Measurements from ENCODE around the gene SNX27.

SNX27 gene

DNA sequence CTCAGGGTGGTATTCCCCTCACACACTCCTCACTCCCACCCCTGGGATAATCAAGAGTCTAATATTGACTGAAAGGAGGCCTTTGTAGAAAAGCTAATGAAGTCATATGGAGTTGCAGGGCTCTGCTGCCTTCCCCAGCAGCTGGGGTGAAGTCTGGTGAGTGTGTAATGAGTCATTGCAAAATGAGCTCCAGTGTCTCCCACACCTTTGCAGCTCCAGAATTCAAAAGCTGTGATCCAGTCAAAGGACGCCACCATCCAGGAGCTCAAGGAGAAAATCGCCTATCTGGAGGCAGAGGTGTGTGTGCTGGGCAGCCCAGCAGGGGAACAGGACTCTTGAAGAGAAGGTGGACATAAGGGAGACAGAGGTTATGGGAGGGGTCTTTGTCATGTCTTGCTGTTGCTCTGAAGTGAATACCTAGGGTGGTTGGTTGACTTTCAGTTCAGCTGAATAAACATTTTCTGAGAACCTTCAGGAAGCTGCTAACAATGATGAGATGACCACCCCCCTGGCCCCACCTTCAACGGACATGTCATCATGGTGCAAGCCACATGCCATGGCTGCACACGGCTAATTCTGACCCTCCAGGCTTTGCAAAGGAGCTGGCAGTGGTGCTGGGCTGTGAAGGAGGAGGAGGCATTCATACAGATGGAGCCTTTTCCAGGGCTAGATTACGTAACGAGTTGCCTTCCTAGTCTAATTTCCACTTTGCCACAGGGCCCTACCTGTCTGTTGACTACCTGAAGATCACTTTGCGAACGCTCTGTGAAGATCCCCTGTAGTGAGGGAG, 32.2 kb upstream of the SNX27 start:
- Histone ChIP-seq H3K4me1 (ENCODE audit: control insufficient read depth, insufficient read depth, low read length) (no peaks in the 10 kb centered on the region), H3K27ac (ENCODE audit: low read length) (no peak overlapping the region), H3K27me3 (ENCODE audit: control insufficient read depth, insufficient read depth, low read length) (no peaks in the 10 kb centered on the region), H3K36me3 (ENCODE audit: control insufficient read depth, insufficient read depth, low read length) (peaks cover 4% of the 10 kb centered on the region), H3K4me3 (ENCODE audit: low read length) (no peak overlapping the region), H3K9me3 (ENCODE audit: control insufficient read depth, insufficient read depth, low read length) (no peaks in the 10 kb centered on the region)
- no peak for DNase-seq (ENCODE audit: low read depth, low spot score)
- WGBS (ENCODE audit: insufficient coverage, insufficient read length), result no CpG with 5 or more reads among the region's 8 CpGs

- no peak for DNase-seq (ENCODE audit: low read depth, low spot score)
- H3K4me1 ChIP-seq (ENCODE audit: control insufficient read depth, insufficient read depth, low read length), result no peaks in the 10 kb centered on the region
- no peaks in the 10 kb centered on the region for H3K27me3 ChIP-seq (ENCODE audit: control insufficient read depth, insufficient read depth, low read length)
- no peaks in the 10 kb centered on the region for H3K36me3 ChIP-seq (ENCODE audit: control insufficient read depth, insufficient read depth, low read length)
- no peak overlapping the region for H3K27ac ChIP-seq (ENCODE audit: low read length)
- WGBS (ENCODE audit: insufficient coverage, insufficient read length), result no CpG with 5 or more reads among the region's 5 CpGs
- no peaks in the 10 kb centered on the region for H3K9me3 ChIP-seq (ENCODE audit: control insufficient read depth, insufficient read depth, low read length)
- no peak overlapping the region for H3K4me3 ChIP-seq (ENCODE audit: low read length)
These were observed 30.4 kb upstream of the SNX27 start for GRCh38 chr1:151581451-151581850.

- Histone ChIP-seq H3K36me3 (ENCODE audit: control insufficient read depth, insufficient read depth, low read length) (no peaks in the 10 kb centered on the region), H3K4me3 (ENCODE audit: low read length) (no peak overlapping the region), H3K27ac (ENCODE audit: low read length) (no peak overlapping the region)
These were observed 29.9 kb upstream of the SNX27 start for GRCh38 chr1:151581921-151582320.

GRCh38 chr1:151583796-151584195, 28.1 kb upstream of the SNX27 start:
- Histone ChIP-seq H3K9me3 (ENCODE audit: control insufficient read depth, insufficient read depth, low read length) (no peaks in the 10 kb centered on the region), H3K36me3 (ENCODE audit: control insufficient read depth, insufficient read depth, low read length) (no peaks in the 10 kb centered on the region), H3K4me3 (ENCODE audit: low read length) (no peak overlapping the region), H3K27me3 (ENCODE audit: control insufficient read depth, insufficient read depth, low read length) (no peaks in the 10 kb centered on the region), H3K4me1 (ENCODE audit: control insufficient read depth, insufficient read depth, low read length) (no peaks in the 10 kb centered on the region), H3K27ac (ENCODE audit: low read length) (no peak overlapping the region)
- no CpG with 5 or more reads among the region's 2 CpGs for WGBS (ENCODE audit: insufficient coverage, insufficient read length)
- no peak for DNase-seq (ENCODE audit: low read depth, low spot score)

More at GRCh38 chr1:151581921-151582320, 29.9 kb upstream of the SNX27 start:
- whole genome bisulfite sequencing (ENCODE audit: insufficient coverage, insufficient read length), result no CpG with 5 or more reads among the region's 1 CpG
- Histone ChIP-seq H3K27me3 (ENCODE audit: control insufficient read depth, insufficient read depth, low read length) (no peaks in the 10 kb centered on the region), H3K9me3 (ENCODE audit: control insufficient read depth, insufficient read depth, low read length) (no peaks in the 10 kb centered on the region), H3K4me1 (ENCODE audit: control insufficient read depth, insufficient read depth, low read length) (no peaks in the 10 kb centered on the region)
- no peak for DNase-seq (ENCODE audit: low read depth, low spot score)

- Histone ChIP-seq H3K36me3 (ENCODE audit: control insufficient read depth, insufficient read depth, low read length) (no peaks in the 10 kb centered on the region), H3K27ac (ENCODE audit: low read length) (no peak overlapping the region), H3K9me3 (ENCODE audit: control insufficient read depth, insufficient read depth, low read length) (no peaks in the 10 kb centered on the region), H3K4me3 (ENCODE audit: low read length) (no peak overlapping the region), H3K4me1 (ENCODE audit: control insufficient read depth, insufficient read depth, low read length) (no peaks in the 10 kb centered on the region), H3K27me3 (ENCODE audit: control insufficient read depth, insufficient read depth, low read length) (no peaks in the 10 kb centered on the region)
- DNase-seq (ENCODE audit: low read depth, low spot score), result no peak
- no CpG with 5 or more reads among the region's 6 CpGs for WGBS (ENCODE audit: insufficient coverage, insufficient read length)
These were observed 27.6 kb upstream of the SNX27 start for GRCh38 chr1:151584278-151584677.

GRCh38 chr1:151584780-151585179, 27.1 kb upstream of the SNX27 start:
- WGBS (ENCODE audit: insufficient coverage, insufficient read length), result no CpG with 5 or more reads among the region's 7 CpGs
- Histone ChIP-seq H3K27ac (ENCODE audit: low read length) (no peak overlapping the region), H3K4me1 (ENCODE audit: control insufficient read depth, insufficient read depth, low read length) (no peaks in the 10 kb centered on the region), H3K27me3 (ENCODE audit: control insufficient read depth, insufficient read depth, low read length) (no peaks in the 10 kb centered on the region), H3K4me3 (ENCODE audit: low read length) (no peak overlapping the region), H3K36me3 (ENCODE audit: control insufficient read depth, insufficient read depth, low read length) (no peaks in the 10 kb centered on the region), H3K9me3 (ENCODE audit: control insufficient read depth, insufficient read depth, low read length) (no peaks in the 10 kb centered on the region)
- no peak for DNase-seq (ENCODE audit: low read depth, low spot score)

DNA sequence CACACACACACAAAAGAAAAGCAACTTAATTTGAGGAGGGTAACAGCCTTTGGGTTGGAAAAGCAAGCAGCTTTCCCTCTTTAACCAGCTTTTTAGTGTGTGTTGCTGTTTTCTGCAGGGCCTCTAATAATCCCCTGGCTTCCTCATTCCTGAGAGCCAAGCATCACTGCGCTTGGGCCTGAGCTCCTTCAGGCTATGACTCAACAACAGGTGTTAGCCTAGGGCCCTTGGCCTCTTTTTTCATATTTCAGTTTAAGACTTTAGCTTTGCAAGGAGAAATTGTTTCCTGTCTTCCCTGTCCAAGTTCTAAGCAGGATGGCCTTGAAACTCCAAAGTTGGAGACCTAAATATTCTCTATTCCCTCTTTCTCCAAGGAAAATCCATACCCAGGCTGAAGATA, 26.2 kb upstream of the SNX27 start:
- Histone ChIP-seq H3K9me3 (ENCODE audit: control insufficient read depth, insufficient read depth, low read length) (no peaks in the 10 kb centered on the region), H3K4me1 (ENCODE audit: control insufficient read depth, insufficient read depth, low read length) (no peaks in the 10 kb centered on the region), H3K27ac (ENCODE audit: low read length) (no peak overlapping the region), H3K27me3 (ENCODE audit: control insufficient read depth, insufficient read depth, low read length) (no peaks in the 10 kb centered on the region), H3K4me3 (ENCODE audit: low read length) (no peak overlapping the region), H3K36me3 (ENCODE audit: control insufficient read depth, insufficient read depth, low read length) (no peaks in the 10 kb centered on the region)
- DNase-seq (ENCODE audit: low read depth, low spot score), result no peak
- WGBS (ENCODE audit: insufficient coverage, insufficient read length), result no CpG with 5 or more reads among the region's 1 CpG

DNA sequence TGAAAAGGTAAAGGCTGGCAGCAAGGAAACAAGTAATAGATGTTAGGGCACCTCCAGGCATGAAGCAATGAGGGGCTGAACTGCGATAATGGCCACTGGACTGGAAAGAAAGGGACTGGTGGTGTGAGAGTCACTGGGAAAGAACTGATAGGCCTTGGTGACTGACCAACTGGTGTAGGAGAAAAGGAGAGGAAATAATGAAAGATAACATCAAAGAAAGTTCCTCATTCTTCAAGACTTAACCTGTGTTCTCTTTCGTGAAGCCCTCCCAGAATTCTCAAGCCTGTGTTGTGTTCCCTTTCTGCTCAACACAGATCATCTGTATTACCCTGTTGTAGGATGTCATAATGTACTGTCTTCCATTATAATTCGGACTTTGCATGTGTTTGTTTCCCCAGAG, 20.9 kb upstream of the SNX27 start:
- DNase-seq (ENCODE audit: low read depth, low spot score), result no peak
- no peak overlapping the region for H3K27ac ChIP-seq (ENCODE audit: low read length)
- H3K27me3 ChIP-seq (ENCODE audit: control insufficient read depth, insufficient read depth, low read length), result no peaks in the 10 kb centered on the region
- no peaks in the 10 kb centered on the region for H3K36me3 ChIP-seq (ENCODE audit: control insufficient read depth, insufficient read depth, low read length)
- H3K9me3 ChIP-seq (ENCODE audit: control insufficient read depth, insufficient read depth, low read length), result no peaks in the 10 kb centered on the region
- no peaks in the 10 kb centered on the region for H3K4me1 ChIP-seq (ENCODE audit: control insufficient read depth, insufficient read depth, low read length)
- WGBS (ENCODE audit: insufficient coverage, insufficient read length), result no CpG with 5 or more reads among the region's 3 CpGs
- H3K4me3 ChIP-seq (ENCODE audit: low read length), result no peak overlapping the region

DNA sequence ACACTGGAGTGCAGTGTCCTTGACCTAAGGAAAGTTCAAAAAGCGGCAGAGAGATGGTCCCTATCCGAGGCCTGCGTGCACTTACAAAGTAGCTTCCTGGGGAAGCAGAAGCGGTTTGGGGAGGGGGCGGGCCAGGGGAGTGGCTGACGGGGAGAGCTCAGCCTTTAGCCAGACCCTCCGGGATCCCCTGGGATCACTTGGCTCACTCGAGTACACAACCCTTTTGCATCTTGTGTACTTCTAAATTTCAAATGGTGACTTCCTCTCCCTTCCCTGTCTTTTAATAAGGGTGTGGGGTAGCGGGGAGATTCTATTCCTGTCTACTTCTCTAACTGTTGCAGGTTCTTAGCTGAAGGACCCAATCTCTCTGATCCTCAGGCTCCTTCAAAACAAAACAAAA, 18.1 kb upstream of the SNX27 start:
- no peak for DNase-seq (ENCODE audit: low read depth, low spot score)
- H3K27ac ChIP-seq (ENCODE audit: low read length), result no peak overlapping the region
- no peaks in the 10 kb centered on the region for H3K9me3 ChIP-seq (ENCODE audit: control insufficient read depth, insufficient read depth, low read length)
- H3K4me3 ChIP-seq (ENCODE audit: low read length), result peak overlapping the region; percentile 22; the same call in 1 of the 2 replicates
- no CpG with 5 or more reads among the region's 9 CpGs for WGBS (ENCODE audit: insufficient coverage, insufficient read length)
- H3K36me3 ChIP-seq (ENCODE audit: control insufficient read depth, insufficient read depth, low read length), result no peaks in the 10 kb centered on the region
- H3K4me1 ChIP-seq (ENCODE audit: control insufficient read depth, insufficient read depth, low read length), result no peaks in the 10 kb centered on the region
- no peaks in the 10 kb centered on the region; the same call in 1 of the 2 replicates for H3K27me3 ChIP-seq (ENCODE audit: control insufficient read depth, insufficient read depth, low read length)

- no CpG with 5 or more reads among the region's 12 CpGs for WGBS (ENCODE audit: insufficient coverage, insufficient read length)
- no peaks in the 10 kb centered on the region for H3K36me3 ChIP-seq (ENCODE audit: control insufficient read depth, insufficient read depth, low read length)
These were observed 17.7 kb upstream of the SNX27 start for GRCh38 chr1:151594143-151594625.

More at GRCh38 chr1:151594143-151594625, 17.7 kb upstream of the SNX27 start:
- Histone ChIP-seq H3K4me1 (ENCODE audit: control insufficient read depth, insufficient read depth, low read length) (no peaks in the 10 kb centered on the region), H3K9me3 (ENCODE audit: control insufficient read depth, insufficient read depth, low read length) (no peaks in the 10 kb centered on the region), H3K27me3 (ENCODE audit: control insufficient read depth, insufficient read depth, low read length) (no peaks in the 10 kb centered on the region; the same call in 1 of the 2 replicates), H3K27ac (ENCODE audit: low read length) (no peak overlapping the region), H3K4me3 (ENCODE audit: low read length) (peak overlapping the region; percentile 22; the same call in 1 of the 2 replicates)
- peak; percentile 73 for DNase-seq (ENCODE audit: low read depth, low spot score)
